NCI-H2196 treated with DMSO at 0.1 percent for 48 hours (cell line): Measurements from ENCODE around the gene CACNA1H.

Experiments
- DNase-seq: peaks from one replicate; lab custom pipeline; 2025; ENCODE audit not compliant: unreplicated experiment; lab: John Stamatoyannopoulos, UW

Gene CACNA1H

GRCh38 chr16:1157639-1158455 lies 4.9 kb downstream of the CACNA1H start:
- no peak for DNase-seq

- DNase-seq = no peak
These were observed 5.8 kb downstream of the CACNA1H start for GRCh38 chr16:1158456-1159324.

- DNase-seq = no peak
These were observed 6.5 kb downstream of the CACNA1H start for GRCh38 chr16:1159325-1159972.

- peak; percentile 45 for DNase-seq
These were observed 7.3 kb downstream of the CACNA1H start for GRCh38 chr16:1159973-1160772.

GRCh38 chr16:1160773-1161348 lies 8.0 kb downstream of the CACNA1H start:
- no peak for DNase-seq

GRCh38 chr16:1162701-1163566 lies 10.0 kb downstream of the CACNA1H start:
- DNase-seq = no peak

GRCh38 chr16:1163567-1164055 lies 10.7 kb downstream of the CACNA1H start:
- DNase-seq = no peak

GRCh38 chr16:1164382-1164781 lies 11.5 kb downstream of the CACNA1H start:
- DNase-seq = no peak

- no peak for DNase-seq
These were observed 12.1 kb downstream of the CACNA1H start for GRCh38 chr16:1164975-1165374.

GRCh38 chr16:1165511-1165910 lies 12.6 kb downstream of the CACNA1H start:
- DNase-seq = no peak

GRCh38 chr16:1167276-1168107 lies 14.6 kb downstream of the CACNA1H start:
- peak; percentile 94 for DNase-seq

- DNase-seq = no peak
These were observed 15.9 kb downstream of the CACNA1H start for GRCh38 chr16:1168837-1169236.

GRCh38 chr16:1169285-1170075 lies 16.6 kb downstream of the CACNA1H start:
- DNase-seq = no peak

GRCh38 chr16:1170076-1170418 lies 17.1 kb downstream of the CACNA1H start:
- no peak for DNase-seq

- no peak for DNase-seq
These were observed 18.1 kb downstream of the CACNA1H start for GRCh38 chr16:1171001-1171400.

- DNase-seq = no peak
These were observed 19.0 kb downstream of the CACNA1H start for GRCh38 chr16:1171854-1172428.

- no peak for DNase-seq
These were observed 19.7 kb downstream of the CACNA1H start for GRCh38 chr16:1172651-1173050.
